Measurements from ENCODE around the gene MX2.

Gene MX2

GRCh38 chr21:41442481-41443186, 80.8 kb downstream of the MX2 start:
- Histone ChIP-seq H3K9me3 (ENCODE audit: insufficient read depth, low read length) (no peaks in the 10 kb centered on the region), H3K4me3 (ENCODE audit: low read length) (no peak overlapping the region), H3K9ac (ENCODE audit: low read length) (no peak overlapping the region), H3K27me3 (ENCODE audit: low read depth, low read length) (no peaks in the 10 kb centered on the region), H3K36me3 (replicated peaks; ENCODE audit: low read depth, low read length) (no peaks in the 10 kb centered on the region), H3K79me2 (ENCODE audit: low read length) (no peaks in the 10 kb centered on the region), H3K4me1 (ENCODE audit: low read length) (no peaks in the 10 kb centered on the region), H2AFZ (ENCODE audit: low read depth, low read length) (no peak overlapping the region), H3K4me2 (ENCODE audit: low read length) (no peak overlapping the region), H3K27ac (ENCODE audit: low read length) (no peak overlapping the region), H4K20me1 (ENCODE audit: insufficient read depth, low read length) (no peaks in the 10 kb centered on the region)
- TF ChIP-seq EZH2phosphoT487 (IDR thresholded peaks at IDR 0.05; ENCODE audit: low read depth) (no peak), CTCF (IDR thresholded peaks at IDR 0.05; ENCODE audit: low read depth, low read length) (no peak)

DNA sequence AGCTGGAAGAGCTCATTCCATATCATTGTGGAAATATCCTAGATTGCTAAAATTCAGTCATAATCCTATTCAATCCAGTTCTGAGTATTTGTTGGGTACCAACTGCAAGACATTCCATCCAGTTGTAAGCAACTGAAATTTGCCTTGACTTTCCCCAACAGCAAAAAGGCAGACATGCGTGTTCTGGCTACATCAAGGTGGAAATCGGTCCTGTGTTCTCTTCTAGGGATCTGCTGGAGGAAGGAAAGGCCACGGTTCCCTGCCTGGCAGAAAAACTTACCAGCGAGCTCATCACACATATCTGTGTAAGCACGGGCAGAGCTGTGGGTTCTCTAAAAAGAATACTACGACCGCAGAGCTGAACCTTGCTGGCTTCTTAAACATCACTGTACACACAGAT, 81.7 kb downstream of the MX2 start:
- no peaks in the 10 kb centered on the region for H3K27me3 ChIP-seq (ENCODE audit: low read depth, low read length)
- no peaks in the 10 kb centered on the region for H3K9me3 ChIP-seq (ENCODE audit: insufficient read depth, low read length)
- no peaks in the 10 kb centered on the region for H3K36me3 ChIP-seq (replicated peaks; ENCODE audit: low read depth, low read length)

DNA sequence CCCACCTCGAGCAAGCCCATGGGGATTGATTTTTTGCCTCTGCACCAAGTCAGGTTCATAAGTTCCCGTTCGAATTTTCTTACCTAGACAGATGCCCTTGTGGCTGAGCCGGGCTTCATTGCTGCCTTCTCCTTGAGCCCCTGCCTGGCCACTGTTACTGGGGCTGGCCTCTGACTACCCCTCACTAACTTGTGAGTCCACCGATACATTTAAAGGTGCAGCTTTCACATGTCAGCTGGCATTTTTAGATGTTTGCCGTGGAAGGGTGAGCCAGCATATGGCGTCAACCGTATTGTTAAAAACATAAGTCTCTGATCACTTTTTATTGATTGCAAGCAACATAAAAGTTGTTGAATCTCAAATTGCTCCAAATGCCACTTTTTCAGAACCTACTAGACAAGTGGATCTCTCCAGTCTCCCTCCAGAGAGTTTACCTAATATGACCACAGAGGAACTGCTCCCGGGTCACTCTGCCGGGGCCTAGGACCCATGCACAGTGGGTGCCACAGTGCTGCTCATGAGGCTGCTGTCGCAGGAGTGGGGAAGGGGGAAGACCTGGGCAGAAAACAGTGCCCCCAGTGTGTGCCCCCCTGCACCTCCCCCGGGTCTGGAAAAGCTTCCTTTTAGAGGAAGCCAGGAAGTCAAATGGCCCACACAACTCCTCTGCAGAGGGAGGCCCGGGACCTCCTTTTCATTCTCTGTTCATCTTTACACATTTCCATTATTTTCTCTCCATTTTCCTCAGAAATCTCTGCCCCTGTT, 83.1 kb downstream of the MX2 start:
- Histone ChIP-seq H4K20me1 (ENCODE audit: insufficient read depth, low read length) (no peaks in the 10 kb centered on the region), H3K27ac (ENCODE audit: low read length) (no peak overlapping the region), H3K4me2 (ENCODE audit: low read length) (no peak overlapping the region), H3K9ac (ENCODE audit: low read length) (no peak overlapping the region), H3K36me3 (replicated peaks; ENCODE audit: low read depth, low read length) (no peaks in the 10 kb centered on the region), H3K4me1 (ENCODE audit: low read length) (no peaks in the 10 kb centered on the region), H3K79me2 (ENCODE audit: low read length) (no peaks in the 10 kb centered on the region), H3K27me3 (ENCODE audit: low read depth, low read length) (no peaks in the 10 kb centered on the region), H3K4me3 (ENCODE audit: low read length) (no peak overlapping the region), H2AFZ (ENCODE audit: low read depth, low read length) (no peak overlapping the region), H3K9me3 (ENCODE audit: insufficient read depth, low read length) (no peaks in the 10 kb centered on the region)
- no peak for TF ChIP-seq CTCF (IDR thresholded peaks at IDR 0.05; ENCODE audit: low read depth, low read length)
- no peak for TF ChIP-seq EZH2phosphoT487 (IDR thresholded peaks at IDR 0.05; ENCODE audit: low read depth)

More for the DNA sequence above, 81.7 kb downstream of the MX2 start:
- no peak overlapping the region for H3K9ac ChIP-seq (ENCODE audit: low read length)
- H3K79me2 ChIP-seq (ENCODE audit: low read length): no peaks in the 10 kb centered on the region
- no peak for TF ChIP-seq CTCF (IDR thresholded peaks at IDR 0.05; ENCODE audit: low read depth, low read length)
- TF ChIP-seq EZH2phosphoT487 (IDR thresholded peaks at IDR 0.05; ENCODE audit: low read depth): no peak
- H3K27ac ChIP-seq (ENCODE audit: low read length): no peak overlapping the region
- H3K4me1 ChIP-seq (ENCODE audit: low read length): no peaks in the 10 kb centered on the region
- no peak overlapping the region for H3K4me2 ChIP-seq (ENCODE audit: low read length)
- H4K20me1 ChIP-seq (ENCODE audit: insufficient read depth, low read length): no peaks in the 10 kb centered on the region
- H3K4me3 ChIP-seq (ENCODE audit: low read length): no peak overlapping the region
- H2AFZ ChIP-seq (ENCODE audit: low read depth, low read length): no peak overlapping the region

GRCh38 chr21:41445465-41445862, 83.6 kb downstream of the MX2 start:
- Histone ChIP-seq H3K27ac (ENCODE audit: low read length) (no peak overlapping the region), H3K79me2 (ENCODE audit: low read length) (no peaks in the 10 kb centered on the region), H2AFZ (ENCODE audit: low read depth, low read length) (no peak overlapping the region), H3K9ac (ENCODE audit: low read length) (no peak overlapping the region), H4K20me1 (ENCODE audit: insufficient read depth, low read length) (no peaks in the 10 kb centered on the region), H3K36me3 (replicated peaks; ENCODE audit: low read depth, low read length) (no peaks in the 10 kb centered on the region), H3K4me1 (ENCODE audit: low read length) (no peaks in the 10 kb centered on the region), H3K4me2 (ENCODE audit: low read length) (no peak overlapping the region), H3K27me3 (ENCODE audit: low read depth, low read length) (no peaks in the 10 kb centered on the region), H3K9me3 (ENCODE audit: insufficient read depth, low read length) (no peaks in the 10 kb centered on the region), H3K4me3 (ENCODE audit: low read length) (no peak overlapping the region)
- TF ChIP-seq EZH2phosphoT487 (IDR thresholded peaks at IDR 0.05; ENCODE audit: low read depth) (no peak), CTCF (IDR thresholded peaks at IDR 0.05; ENCODE audit: low read depth, low read length) (no peak)
